NCI-H82 treated with DMSO at 0.1 percent for 48 hours (cell line): ENCODE measurements around the gene SCAF8.
A peak's percentile ranks its signal among the peaks of the same experiment; 100 is the strongest.
"Not testable (repeated sequence)": the region's sequence is repeated elsewhere in the genome, so short reads cannot be mapped to it uniquely, and the experiment has no call there.

ENCODE experiments used
- DNase-seq: peaks from one replicate; lab custom pipeline; 2025; ENCODE audit not compliant: unreplicated experiment; lab: John Stamatoyannopoulos, UW

SCAF8 gene, protein sequence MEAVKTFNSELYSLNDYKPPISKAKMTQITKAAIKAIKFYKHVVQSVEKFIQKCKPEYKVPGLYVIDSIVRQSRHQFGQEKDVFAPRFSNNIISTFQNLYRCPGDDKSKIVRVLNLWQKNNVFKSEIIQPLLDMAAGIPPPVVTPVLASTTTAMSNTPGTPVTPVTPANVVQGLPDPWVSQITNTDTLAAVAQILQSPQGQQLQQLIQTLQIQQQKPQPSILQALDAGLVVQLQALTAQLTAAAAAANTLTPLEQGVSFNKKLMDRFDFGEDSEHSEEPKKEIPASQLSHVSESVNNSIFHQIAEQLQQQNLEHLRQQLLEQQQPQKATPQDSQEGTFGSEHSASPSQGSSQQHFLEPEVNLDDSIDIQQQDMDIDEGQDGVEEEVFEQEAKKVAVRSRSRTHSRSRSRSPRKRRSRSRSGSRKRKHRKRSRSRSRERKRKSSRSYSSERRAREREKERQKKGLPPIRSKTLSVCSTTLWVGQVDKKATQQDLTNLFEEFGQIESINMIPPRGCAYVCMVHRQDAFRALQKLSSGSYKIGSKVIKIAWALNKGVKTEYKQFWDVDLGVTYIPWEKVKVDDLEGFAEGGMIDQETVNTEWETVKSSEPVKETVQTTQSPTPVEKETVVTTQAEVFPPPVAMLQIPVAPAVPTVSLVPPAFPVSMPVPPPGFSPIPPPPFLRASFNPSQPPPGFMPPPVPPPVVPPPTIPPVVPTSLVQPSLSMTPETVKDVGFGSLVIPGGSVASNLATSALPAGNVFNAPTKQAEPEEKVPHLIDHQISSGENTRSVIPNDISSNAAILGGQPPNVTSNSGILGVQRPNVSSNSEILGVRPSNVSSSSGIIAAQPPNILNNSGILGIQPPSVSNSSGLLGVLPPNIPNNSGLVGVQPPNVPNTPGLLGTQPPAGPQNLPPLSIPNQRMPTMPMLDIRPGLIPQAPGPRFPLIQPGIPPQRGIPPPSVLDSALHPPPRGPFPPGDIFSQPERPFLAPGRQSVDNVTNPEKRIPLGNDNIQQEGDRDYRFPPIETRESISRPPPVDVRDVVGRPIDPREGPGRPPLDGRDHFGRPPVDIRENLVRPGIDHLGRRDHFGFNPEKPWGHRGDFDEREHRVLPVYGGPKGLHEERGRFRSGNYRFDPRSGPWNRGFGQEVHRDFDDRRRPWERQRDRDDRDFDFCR (N-terminal part only)

DNA sequence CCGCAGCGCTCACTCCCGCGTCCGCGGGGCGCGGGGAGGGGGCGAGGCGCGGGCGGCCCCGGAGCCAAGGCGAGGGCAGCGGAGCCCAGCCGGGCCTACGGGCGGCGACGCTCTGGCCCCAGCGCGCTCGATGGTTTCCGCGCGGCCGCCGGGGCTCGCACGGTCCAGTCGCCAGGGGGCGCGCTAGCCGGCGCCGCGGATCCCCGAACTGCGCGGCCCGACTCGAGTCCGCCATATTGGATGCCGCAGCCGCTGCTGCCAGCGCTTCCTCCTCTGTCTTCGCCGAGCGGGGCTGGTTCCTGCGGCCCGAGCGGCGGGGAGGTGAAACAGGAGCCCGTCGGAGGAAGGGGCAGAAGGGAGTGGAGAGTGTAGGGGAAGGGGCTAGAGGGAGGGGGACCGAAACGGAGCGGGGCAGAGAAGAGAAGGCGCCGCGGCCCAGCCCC is at the start of gene SCAF8:
Gene SCAF8, plus strand, starts transcription at position 234 of the 443 bp plus-strand sequence. CDS start 485 bp downstream, outside the sequence.
- DNase-seq: peak; percentile 62

DNA sequence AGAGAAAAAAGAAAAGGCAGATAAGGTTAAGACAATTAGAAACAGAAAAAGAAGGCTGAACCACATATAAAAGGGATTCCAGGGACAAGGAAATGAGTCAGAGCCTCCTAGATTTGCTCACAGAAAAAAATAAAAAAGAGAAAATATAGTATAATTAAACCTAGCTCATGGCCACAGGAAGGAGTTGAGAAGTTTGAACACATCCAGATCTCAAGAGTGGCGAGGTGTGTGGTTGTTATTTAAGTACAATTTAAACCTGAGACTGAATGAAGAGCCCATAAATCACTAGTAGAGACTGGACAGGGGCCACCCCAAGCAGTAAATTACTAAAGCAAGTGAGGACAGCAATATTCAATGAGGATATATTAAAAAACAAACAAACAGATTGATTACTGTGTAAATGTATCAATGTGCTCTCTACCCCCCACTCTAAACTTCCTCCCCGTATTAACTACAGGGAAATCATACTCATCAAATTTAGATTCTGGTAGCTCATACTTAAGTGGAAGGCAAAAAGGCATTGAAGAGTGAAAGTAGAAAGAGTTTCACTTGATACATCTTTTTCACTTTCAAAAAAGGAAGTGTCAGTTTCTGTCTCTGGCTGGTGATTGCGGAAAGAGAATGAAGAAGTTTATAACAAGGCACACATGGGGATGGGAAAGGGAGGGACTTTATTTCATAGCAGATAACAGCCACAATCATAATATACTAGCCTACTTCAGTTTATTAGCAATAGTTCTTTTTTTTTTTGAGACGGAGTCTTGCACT is 49.3 kb upstream of the SCAF8 start:
- DNase-seq: no peak

DNA sequence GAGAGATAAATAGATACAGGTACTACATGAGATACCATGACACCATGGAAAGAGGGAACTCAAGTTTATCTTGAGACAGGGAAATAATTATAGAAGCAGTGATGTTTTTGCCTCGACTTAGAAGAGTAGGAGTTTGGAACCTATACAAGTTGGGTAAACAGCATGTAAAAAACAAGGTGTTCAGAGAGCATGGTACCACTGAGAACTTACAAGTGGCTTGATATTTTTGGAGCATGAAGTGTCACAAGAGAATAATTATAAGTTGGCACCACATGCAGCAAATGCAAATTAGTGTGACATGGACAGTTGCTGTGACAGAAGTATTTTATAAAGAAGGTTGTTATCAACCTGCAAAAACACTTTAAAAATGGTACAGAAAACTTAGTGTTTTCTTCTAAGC is 47.1 kb upstream of the SCAF8 start:
- no peak for DNase-seq

DNA sequence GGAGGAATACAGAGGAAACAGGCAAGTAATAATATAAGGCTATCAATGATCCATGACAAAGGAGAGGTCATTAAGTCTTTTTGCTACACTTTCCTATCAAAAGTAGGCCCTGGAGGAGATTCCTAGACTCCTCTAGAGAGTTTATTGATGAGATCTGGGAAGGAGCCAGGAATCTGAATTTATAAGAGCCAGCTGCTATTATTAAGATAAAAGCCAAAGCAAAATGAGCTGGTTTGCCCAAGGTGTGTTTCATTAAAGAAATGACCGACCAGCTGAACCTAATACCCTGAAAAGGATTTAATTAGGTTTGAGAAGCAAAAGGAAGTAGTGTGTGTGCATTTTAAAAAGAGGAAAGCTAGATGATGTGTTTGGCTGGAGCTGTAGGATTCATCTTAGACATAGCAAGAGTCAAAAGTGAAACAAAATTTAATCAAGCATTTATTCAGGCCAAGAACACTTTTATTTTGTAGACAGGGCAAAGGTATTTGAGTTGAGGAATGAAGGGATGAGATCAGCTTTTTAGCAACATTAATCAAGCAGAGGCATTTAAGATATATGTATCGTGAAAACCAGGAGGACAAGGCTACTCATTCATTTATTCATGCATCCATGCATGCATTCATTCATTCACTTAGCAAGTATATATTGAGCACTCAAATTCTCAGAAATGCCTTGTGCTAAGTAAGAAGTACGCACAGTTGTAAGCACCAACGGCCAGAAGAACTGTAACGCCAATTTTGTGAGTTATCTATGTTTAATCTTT is 43.5 kb upstream of the SCAF8 start:
- no peak for DNase-seq

DNA sequence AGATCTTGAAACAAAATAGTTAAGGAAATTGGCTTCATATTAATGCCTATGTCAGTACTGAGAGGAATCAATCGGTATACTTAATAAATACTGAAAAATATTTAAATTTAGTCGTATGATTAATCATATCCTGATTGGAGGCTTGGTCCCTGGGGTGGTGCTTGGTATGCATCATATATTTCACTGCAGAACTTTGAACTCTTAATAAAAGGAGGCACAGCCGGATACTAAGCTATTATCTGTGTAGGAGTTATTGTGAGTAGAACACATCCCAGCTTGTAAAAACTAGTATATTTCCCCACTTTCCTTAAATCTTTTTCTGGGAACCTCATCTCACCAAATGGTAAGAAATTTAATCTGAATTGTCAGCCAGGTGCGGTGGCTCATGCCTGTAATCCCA is 42.4 kb upstream of the SCAF8 start:
- DNase-seq: no peak

DNA sequence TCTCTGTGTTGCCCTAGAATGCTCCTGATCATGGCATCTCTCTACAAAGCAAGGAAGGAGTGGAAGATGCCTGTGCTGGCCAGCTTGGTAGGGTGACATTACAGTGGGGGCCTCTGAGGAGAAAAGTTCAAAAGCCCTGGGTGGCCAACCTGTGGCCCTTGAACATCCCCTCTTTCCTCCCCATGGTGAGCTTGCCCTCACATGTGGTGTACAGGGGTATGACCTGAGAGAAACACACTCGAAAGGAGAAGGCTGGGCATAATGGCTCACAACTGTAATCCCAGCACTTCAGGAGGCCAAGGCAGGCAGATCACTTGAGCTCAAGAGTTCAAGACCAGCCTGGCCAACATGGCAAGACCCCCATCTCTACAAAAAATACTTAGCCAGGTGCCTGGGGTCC is 36.6 kb upstream of the SCAF8 start:
- DNase-seq: no peak

DNA sequence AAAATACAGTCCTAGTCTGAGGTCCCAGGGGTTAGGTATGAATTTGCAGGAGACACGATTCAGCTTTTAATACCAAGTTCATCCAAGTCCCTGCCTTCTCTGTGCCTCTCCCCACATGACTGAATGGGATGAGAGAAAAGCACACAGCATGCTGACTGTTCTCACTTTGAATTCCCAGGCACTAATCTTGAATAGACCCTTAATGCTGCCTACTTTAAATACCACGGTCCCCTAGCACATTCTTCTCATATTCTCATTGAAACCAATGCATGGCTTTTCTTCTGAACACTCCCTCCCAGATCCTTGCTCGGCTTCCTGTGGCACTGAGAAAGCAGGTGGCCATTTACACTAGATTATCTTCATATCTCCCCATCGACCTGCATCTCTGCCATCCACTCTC is 30.1 kb upstream of the SCAF8 start:
- no peak for DNase-seq

DNA sequence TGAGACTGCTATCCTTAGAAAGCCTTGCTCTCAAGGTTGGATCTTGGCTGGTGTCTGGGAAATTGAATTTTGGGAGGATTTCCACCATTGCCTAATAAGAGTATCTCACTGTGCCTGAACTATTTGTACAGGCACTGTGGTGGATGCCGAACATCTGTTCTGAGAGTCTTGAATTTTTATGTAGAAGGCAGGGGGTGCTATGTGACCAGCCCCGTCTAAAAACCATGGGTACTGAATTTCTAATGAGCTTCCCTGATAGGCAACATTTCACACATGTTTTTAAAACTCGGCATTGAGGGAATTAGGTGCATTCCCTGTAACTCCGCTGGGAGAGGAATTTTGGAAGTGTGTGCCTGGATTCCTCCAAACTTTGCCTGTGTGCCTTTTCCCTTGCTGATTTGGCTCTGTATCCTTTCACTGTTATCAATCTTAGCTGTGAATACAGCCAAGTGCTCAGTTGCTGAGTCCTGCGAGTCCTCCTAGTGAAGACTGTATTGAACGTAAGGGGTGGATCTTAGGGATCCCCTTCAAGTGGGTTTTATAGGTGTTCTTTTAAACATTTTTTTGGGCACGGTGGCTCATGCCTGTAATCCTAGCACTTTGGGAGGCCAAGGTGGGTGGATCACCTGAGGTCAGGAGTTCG is 27.6 kb upstream of the SCAF8 start:
- DNase-seq: no peak

DNA sequence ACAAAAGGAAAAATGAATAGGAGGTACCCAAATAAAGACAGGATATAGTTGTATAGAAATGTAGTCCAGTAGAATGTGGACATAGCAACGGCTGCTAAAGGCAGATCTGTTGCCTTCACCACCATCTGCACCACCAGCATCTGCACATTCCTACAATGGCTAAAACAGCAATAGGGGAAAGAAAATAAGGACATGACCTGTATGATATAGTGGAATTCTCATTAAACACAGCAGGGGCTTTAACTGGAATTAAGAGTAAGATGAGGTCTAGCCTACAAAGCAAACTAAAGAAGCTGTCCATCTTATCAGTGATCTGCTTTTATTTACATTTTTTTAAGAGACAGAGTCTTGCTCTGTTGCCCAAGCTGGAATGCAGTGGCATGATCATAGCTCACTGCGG is 26.8 kb upstream of the SCAF8 start:
- no peak for DNase-seq

DNA sequence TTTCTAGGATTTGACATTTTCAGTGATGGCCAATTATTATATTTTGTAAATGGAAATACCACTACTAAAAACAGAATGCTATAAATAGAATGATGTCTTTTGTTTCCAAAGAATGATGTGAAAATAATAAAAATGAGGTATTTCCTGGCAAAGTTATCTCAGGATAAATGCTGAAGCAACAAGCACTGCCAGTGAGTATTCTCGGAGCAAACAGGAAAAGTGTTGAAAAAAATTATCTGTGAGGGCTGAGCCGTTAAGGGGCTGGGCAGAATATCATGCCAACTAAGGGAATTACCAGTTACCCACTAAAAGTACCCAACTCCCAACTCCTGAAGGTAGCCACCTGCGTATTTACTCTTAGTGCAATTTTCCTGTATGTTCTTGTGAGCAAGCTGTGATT is 23.6 kb upstream of the SCAF8 start:
- no peak for DNase-seq

DNA sequence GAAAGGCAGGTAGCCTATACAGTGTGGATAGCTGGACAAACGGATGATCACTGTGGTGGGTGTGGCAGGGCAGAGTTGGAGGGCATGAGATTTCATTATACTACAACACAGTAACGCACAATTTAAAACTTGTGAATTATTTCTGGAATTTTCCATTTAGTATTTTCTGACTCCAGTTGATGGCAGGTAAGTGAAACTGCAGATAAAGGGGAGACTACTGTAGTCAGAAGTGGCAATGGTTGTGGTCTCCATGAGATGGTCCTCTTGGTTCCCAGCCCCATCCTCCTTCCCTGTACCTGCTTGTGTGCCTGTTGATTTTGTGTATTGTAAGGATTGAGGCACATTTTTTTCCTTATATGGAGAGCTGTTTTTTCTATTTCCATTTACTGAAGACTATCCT is 22.5 kb upstream of the SCAF8 start:
- DNase-seq: no peak

DNA sequence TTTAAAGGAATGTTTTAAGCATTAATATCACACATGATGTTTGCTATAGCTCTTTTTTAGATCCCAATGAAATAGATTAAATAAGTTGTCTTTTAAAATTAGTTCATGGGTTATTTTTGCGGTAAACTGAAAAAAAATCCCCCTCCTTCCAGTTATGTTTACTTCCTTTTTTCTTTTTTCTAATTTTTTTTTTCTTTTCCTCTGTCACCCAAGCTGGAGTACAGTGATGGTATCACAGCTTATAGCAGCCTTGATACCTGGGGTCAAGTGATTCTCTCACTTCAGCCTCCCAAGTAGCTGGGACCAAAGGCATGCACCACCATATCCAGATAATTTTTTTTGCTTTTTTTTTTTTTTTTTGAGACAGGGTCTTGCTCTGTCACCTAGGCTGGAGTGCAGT is 17.8 kb upstream of the SCAF8 start:
- DNase-seq: no peak

DNA sequence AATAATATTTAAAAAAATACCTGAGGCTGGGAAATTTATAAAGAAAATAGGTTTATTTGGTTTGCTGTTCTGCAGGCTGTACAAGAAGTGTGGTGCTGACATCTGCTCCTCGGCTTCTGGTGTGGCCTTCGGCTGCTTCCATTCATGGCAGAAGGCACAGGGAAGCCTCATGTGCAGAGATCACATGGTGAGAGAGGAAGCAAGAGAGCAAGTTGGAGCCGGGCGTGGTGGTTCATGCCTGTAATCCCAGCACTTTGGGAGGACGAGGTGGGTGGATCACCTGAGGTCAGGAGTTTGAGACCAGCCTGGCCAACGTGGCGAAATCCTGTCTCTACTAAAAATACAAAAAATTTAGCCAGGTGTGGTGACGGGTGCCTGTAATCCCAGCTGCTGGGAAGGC is 16.9 kb upstream of the SCAF8 start:
- not testable (repeated sequence) for DNase-seq

DNA sequence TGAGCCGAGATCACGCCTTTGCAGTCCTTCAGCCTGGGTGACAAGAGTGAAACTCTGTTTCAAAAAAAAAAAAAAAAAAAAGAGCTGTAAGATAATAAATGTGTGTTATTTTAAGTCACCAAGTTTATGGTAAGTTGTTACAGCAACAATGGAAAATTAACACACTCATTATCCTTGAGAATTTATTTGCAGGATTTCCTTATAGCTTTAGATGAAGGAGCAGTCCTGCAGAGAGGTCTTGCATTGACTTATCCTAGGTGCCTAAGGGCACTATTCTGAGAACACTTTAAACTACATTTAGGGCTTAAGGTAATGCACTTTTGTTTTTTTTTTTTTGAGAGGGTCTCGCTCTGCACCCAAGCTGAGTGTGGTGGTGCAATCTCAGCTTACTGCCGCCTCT is 13.8 kb upstream of the SCAF8 start:
- DNase-seq: no peak

DNA sequence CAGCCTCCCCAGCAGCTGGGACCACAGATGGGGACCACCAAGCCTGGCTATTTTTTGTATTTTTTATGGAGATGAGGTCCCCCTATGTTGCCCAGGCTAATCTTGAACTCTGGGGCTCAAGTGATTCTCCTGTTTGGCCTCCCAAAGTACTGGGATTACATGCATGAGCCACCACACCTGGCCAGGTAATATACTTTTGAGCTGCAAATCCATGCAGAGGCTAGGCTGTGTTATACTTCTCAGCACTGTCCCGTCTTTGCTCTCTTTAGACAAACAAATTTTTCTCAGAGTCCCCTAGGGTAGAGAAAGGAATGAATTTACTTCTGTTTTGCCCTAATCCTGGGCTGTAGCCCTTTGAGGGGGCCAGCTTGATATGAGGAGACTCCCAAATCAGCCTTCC is 13.4 kb upstream of the SCAF8 start:
- DNase-seq: no peak

DNA sequence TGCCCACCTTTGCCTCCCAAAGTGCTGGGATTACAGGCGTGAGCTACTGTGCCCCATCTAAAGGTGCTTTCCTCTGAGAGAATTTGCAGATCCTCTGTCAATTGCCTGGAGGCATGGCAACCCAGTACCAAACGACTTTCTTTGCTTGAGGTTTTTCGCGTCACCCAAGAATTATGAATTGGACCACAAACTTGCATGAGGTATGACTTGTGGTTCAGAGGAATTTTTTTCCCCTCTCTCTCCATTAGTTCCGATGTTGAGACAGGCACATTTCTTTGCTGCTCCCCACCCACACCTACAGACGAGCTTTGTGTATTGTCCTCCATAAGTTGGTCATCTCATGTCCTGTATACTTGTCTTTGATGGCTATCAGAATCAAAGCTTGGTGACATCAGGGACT is 11.8 kb upstream of the SCAF8 start:
- DNase-seq: no peak

DNA sequence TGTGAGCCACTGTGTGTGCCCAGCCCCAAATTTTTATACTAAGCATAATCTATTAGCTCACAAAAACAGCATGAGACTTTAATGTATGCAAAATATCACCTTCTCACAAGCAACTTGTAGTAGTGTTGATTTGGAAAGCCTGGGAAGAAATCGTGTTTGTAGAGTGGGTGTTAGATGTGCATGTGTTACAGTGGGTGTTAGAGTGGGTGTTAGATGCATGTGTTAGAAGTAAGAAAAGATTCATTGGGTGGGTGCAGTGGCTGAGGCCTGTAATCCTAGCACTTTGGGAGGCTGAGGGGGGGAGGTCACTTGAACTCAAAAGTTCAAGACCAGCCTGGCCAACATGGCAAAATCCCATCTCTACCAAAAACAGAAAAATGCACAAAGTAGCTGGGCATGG is 6.3 kb upstream of the SCAF8 start:
- no peak for DNase-seq

DNA sequence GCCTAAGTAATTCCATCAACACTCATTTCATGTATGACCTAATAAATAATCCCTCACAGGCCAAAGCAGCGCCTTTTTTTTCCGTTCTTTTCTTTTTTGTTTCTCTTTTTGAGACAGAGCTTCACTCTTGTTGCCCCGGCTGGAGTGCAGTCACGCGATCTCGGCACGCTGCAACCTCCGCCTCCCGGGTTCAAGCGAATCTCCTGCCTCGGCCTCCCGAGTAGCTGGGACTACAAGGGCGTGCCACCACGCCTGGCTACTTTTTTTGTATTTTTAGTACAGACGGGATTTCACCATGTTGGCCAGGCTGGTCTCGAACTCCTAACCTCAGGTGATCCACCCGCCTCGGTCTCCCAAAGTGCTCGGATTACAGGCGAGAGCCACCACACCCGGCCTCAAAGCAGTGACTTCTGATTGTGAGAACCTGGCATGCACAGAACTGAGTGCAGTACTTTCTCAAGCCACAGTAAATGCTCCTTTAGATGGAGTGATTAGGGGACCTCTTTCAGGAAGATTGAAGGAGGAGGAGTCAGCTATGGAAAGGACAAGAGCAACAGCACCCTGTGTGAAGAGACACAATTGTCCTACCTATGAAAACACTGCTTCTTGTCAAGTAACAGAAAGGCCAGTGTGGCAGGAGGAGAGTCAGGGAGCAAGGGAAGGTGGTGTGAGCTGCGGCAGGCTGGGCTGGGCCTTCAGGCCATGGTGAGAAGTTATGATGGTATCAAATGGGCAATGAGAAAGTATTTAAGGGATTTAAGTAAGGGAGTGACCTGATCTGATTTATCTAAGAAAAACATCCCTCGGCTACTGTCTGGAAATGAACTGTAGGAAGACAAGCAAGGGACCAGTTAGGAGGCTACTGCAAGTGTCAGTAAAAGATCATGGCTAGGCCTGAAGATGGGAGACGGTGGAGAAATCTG is 1.7 kb upstream of the SCAF8 start:
- no peak for DNase-seq
